GM18499 (cell line): ENCODE results near the gene SNX21.

Experiments
- ATAC-seq: cut with Tn5 transposase; IDR thresholded peaks from one replicate; pipeline ENCODE4 v1.9.1; 2021; ENCODE audit warnings: moderate number of reproducible peaks; ENCODE audit not compliant: insufficient read depth, unreplicated experiment

SNX21 gene

DNA sequence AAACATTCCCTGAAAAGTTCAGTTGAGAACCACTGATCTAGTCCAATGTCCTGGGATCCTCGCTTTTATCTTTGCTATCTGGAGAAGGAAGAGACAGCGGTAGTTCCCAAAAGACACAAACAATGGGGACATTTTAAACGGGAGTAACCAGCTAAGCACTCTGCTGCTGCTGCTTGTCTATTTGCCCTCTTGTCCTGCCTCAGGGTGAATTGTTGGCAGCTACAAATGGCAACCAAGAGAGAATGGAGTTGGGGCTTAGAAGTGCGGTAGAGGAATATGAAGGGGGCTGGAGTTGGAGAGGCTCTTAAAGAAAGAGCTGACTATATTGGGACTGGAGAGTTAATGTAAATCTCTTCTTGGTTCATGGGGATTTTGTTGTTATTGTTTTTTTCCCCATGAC, 41.0 kb downstream of the SNX21 start:
- ATAC-seq: no peak

DNA sequence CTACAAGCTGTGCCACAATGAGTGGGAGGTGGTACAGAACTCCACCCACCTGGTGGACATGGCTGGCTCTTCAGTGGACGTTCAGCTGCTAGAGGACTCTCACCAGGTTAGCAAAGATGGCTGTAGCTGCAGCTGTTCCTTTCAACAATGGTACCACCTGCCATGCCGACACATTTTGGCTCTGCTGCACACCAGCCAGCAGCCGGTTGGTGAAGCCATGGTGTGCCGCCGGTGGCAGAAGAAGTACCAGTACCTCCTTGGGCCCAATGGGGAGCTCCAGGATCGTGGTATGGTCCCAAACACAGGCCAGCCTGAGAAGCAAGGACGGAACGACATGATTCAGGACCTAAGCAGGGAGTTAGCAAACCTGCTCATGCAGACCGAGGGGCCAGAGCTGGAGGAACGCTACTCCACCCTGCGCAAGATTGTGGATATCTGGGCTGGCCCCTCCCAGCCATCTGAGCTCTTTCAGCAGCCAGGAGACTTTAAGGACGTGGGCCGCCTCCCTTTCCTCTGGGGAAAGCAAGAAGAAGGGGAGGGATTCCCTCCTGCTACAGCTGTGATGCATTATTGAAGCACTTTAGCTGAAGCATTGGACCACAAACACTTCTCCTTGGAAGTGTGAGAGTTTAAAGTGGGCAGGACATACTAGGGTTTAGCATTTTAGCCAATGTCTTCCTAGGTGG, 44.6 kb downstream of the SNX21 start:
- no peak for ATAC-seq

DNA sequence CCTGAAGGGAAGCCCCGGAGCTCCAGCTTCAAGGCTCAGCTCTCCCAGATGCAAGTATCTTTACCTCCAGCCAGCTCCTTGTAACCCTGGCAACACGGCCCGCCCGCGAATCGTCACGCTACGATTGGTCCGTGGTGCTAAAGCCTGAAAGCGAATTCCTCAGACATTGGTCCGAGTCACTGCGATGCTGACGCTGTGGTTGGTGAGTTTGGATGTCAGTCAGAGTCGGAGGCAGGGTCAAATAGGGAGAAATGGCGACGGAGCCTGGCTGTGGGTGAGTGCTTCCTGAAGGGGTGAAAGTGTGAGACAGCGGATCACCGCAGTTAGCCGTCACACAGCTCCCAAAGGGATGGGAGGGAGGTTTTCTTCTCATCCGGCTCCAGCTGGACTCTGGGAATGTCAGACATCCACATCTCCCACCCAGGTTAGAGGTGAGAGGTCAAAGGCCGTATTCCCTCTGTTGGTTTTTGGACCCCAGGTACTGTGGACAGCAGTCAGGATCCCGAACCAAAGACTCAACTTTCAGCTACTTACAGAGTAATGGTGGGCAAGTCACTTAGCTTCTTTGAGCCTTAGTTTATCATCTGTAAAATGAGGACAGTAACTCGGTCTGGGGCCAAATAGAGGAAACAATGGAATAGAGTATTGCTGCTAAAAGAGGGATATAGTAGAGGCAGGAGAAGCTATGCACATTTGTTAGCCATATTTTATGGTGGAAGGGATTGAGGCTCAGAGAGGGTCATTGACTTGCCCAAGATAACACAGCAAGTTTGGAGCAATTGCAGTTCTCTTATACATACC, 47.6 kb downstream of the SNX21 start, which contains the start of gene ZSWIM1:
TSS of gene ZSWIM1 (plus strand) at position 240 of the 801 bp plus-strand sequence. CDS start 1,366 bp downstream, outside the sequence.
- ATAC-seq: peak; percentile 87

DNA sequence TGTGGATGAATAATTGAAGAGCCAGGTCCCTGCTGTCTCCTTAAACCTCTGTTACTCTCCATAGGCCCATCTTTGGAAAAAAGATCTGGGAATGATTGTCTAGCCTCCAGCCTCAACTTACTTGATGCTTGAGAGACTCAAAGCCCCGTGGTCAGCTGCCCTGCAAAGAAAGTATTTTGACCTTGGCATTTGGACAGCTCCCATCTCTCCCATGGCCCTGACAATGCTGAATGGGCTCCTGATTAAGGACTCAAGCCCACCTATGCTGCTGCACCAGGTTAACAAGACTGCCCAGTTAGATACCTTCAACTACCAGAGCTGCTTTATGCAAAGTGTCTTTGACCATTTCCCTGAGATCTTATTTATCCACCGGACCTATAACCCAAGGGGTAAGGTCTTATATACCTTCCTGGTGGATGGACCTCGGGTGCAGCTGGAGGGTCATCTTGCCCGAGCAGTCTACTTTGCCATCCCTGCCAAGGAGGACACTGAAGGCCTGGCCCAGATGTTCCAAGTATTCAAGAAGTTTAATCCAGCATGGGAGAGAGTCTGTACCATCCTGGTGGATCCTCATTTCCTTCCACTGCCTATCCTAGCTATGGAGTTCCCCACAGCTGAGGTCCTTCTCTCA, 49.0 kb downstream of the SNX21 start:
- ATAC-seq: no peak

DNA sequence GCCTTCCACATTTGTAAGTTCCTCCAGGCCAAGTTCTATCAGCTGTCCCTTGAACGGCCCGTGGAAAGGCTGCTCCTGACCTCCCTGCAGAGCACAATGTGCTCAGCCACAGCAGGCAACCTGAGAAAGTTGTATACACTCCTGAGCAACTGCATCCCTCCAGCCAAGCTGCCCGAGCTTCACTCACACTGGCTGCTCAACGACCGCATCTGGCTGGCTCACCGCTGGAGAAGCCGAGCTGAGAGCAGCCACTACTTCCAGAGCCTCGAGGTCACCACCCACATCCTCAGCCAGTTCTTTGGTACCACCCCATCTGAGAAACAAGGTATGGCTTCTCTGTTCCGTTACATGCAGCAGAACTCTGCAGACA, 49.5 kb downstream of the SNX21 start:
- no peak for ATAC-seq

DNA sequence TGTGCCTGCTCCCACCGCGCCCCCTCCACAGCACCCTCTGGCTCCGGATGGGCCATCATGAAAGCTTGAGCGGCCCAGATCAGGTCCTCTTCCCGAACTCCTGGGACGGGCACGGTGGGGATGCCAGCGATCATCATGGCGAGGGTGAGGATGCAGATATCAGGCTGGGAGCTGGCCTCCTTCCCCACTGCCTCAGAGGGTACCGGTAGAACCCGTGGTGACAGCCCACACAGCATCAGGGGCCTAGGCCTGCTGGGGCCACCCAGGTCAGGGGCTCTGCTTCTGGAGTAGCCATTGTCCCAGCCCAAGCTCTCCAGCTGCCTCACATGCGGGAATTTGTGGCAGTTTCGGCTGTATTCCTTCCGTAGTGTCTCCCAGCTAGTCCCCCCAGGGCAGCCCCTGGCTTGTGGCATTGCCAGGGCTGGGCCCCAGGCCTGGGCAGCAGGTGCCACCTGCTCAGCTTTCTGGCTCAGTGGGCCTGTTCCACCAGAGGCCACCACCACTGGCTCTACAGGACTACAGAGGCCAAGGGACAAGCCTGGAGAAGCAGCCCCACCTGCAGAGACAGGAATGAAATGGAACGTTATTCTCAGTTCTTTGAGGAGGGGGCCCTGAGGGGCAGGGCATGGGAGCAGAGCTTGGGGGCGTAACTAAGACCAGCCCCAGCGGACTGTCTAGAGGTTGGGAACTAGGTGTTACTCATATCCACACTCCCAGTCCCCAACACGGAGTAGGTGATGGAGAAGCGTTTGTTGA, 53.2 kb downstream of the SNX21 start:
- no peak for ATAC-seq

DNA sequence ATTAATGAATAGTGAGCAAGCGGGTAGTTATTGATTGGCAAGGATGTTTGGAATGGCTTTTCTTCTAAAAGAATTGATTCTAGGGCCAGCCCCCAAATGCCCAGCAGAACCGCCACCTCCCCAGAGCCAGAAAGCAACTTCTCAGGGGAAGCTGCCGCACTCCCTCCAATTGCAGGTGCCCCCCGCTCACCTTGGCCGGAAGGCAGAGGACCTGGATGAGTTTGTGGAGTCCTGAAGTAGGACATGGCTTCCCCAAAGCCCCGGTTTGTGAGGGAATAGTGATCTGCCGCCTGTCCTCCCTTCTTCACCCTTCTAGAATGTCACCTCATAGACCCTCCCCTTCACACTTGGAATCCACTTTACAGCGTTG, 53.7 kb downstream of the SNX21 start, which contains the start of gene SPATA25:
TSS of gene SPATA25 (minus strand) at position 277 of the 370 bp plus-strand sequence. CDS start at position 245, 32 bp downstream.
- no peak for ATAC-seq

DNA sequence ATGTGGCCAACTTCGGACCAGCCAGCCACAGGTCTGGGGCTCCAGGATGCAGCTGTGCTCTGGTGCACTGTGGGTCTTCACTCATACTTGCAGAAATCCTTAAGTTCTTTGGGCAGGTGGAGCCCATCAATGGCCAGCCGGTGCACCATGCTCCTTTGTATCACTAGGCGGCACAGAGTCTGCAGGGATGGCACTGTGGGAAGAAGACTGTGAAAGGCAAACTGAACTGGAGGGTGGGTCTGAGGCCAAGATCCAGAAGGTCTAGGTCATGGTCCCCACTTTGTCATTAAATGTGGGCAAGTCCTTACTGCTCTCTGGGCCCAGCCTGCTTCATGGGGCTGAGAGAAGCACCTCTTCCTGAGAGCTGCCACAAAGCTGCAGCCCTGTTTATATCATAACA, 55.1 kb downstream of the SNX21 start:
- ATAC-seq: no peak

DNA sequence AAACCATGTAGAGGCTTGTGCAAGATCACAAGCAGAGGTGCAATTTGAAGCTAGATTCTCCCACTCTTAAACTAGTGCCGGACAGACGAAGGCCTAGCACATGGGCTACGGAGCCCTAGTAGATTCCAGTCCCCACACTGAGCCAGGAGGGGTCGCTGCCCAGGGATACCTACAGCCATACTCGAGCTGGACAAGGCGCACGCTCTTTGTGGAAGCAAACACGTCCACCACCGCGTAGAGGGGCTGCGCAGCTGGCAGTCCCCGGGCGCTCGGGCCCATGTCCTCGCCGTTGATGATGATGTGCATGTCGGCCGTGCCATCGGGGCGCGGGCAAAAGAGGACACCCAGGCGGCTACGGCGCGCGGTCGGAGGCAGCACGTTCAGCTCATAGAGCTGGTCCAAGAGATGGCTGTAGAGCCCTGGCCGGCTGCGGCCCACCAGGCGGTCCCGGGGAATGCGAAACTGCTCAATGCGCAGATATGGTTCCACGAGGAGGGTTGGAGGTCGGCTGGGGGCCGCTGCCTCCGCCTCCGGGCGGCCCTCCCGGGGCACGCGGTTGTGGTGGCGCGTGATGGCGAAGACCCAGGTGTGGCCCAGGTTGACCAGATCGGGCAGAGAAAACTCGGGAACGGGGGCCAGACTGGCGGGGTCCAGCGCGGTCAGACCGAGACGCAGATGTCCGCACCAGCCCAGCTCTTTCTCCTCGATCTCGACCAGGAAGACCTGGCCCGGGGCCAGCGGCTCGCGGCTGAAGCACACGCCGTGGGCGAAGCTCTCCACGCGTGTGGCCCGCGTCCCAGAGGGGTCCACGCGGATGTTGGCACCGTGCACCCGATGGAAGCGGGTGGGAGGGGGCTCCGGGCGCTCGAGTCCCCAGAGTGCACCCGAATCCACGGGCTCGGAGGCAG, 56.7 kb downstream of the SNX21 start:
- no peak for ATAC-seq

DNA sequence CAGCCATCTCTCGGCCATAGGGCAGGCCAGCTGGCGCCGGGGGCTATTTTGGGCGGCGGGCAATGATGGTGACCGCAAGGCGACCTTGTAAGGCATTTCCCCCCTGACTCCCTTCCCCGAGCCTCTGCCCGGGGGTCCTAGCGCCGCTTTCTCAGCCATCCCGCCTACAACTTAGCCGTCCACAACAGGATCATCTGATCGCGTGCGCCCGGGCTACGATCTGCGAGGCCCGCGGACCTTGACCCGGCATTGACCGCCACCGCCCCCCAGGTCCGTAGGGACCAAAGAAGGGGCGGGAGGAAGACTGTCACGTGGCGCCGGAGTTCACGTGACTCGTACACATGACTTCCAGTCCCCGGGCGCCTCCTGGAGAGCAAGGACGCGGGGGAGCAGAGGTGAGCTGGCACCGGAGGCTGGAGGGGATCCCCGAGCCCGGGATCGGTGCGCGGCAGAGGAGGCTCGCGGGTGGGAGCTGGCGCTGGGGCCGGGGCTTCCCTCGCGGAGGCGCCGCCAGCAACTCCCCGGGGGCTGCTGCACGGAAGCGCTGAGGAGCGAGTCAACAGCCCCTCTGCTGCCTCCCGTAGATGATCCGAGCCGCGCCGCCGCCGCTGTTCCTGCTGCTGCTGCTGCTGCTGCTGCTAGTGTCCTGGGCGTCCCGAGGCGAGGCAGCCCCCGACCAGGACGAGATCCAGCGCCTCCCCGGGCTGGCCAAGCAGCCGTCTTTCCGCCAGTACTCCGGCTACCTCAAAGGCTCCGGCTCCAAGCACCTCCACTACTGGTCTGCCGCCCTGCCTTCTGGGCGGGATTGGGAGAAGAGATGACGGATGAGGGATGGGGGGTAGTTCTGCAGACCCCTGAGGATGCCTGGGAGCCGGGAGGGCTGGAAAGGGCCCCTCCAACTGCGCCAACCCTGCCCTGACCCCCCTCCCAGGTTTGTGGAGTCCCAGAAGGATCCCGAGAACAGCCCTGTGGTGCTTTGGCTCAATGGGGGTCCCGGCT, 57.7 kb downstream of the SNX21 start, which contains the start of the genes CTSA and NEURL2:
TSS of gene CTSA (plus strand) at position 351 of the 999 bp plus-strand sequence. CDS start at position 585, 234 bp downstream.
TSS of gene NEURL2 (minus strand) at position 224 of the 999 bp plus-strand sequence. CDS start at position 7, 217 bp downstream.
- ATAC-seq: no peak

DNA sequence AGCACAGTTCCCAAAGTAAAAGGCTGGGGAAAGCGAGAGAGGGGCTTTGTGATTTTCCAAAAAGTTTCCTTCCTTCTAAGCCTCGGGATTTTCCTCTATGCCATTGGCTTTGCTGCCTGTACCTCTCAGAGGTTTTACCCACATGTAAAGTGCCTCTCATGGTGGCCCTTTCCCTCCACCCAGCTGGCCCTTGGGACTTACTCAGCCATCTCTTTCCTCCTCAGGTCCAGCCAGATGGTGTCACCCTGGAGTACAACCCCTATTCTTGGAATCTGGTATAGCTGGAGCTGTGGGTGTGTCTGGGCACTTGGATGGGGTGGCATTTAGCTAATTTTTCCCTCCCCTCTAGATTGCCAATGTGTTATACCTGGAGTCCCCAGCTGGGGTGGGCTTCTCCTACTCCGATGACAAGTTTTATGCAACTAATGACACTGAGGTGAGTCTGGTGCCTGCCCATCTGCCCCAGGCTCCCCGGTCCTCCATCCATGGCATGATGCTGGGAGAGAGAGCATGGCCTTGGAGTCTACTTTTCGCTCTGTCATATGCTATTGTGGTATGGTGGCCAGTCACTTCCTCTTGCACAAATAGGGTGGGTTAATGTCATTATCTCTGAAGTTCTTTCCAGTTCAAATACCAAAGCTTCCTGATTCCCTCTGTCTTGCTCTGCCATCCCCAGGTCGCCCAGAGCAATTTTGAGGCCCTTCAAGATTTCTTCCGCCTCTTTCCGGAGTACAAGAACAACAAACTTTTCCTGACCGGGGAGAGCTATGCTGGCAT, 58.6 kb downstream of the SNX21 start:
- ATAC-seq: no peak
